Ascending aorta (tissue), 2 donors: ENCODE results near the gene ARHGEF25. TPM values are rescaled to one million over a fixed set of nuclear protein-coding genes. Genes with fewer than 3 reads are reported as not detected.

Experiments used
- DNase-seq, 2 donors: peaks; one replicate each; pipeline ENCODE4 v3.0.0-alpha.2; 2019; ENCODE audit warnings: low spot score in 2 of 2
- H3K27ac ChIP-seq, 2 donors: fragments of 200-600 bp; sonication (generic); one replicate each; pipeline ENCODE4 v1.5.1; 2016 to 2017; ENCODE audit warnings: mild to moderate bottlenecking in 1 of 2
- H3K27me3 ChIP-seq: fragments of 200-600 bp; sonication (generic); one replicate; pipeline ENCODE4 v1.5.1; 2017
- H3K36me3 ChIP-seq, 2 donors: fragments of 200-600 bp; sonication (generic); one replicate each; pipeline ENCODE4 v1.5.1; 2016
- H3K4me1 ChIP-seq, 2 donors: fragments of 200-600 bp; sonication (generic); one replicate each; pipeline ENCODE4 v1.5.1; 2016 to 2017; ENCODE audit warnings: mild to moderate bottlenecking in 1 of 2
- H3K4me3 ChIP-seq, 2 donors: fragments of 200-600 bp; sonication (generic); one replicate each; pipeline ENCODE4 v1.5.1; 2016 to 2017; ENCODE audit warnings: mild to moderate bottlenecking in 1 of 2
- H3K9me3 ChIP-seq, 2 donors: fragments of 200-600 bp; sonication (generic); one replicate each; pipeline ENCODE4 v1.5.1; 2016
- intact Hi-C: fragments of 100-400 bp; cut with DNase I; formaldehyde crosslinking; loops from one replicate; pipeline ENCODE4 v1.15.1; 2023
- total RNA-seq: library from RNA; depleted of rRNA; stranded (reverse); fragments of >200 nt; gene quantifications from one replicate; pipeline ENCODE4 v1.1.0, GENCODE V29; 2016
- TF ChIP-seq, protein P1 (sequence below), 3 experiments: fragments of 200-600 bp in 2 of 3; fragments of 450-650 bp in 1 of 3; sonication (generic) in 2 of 3; IDR thresholded peaks; one replicate each; pipeline ENCODE4 v1.5.1; 2016 to 2019; ENCODE audit warnings: antibody characterized with exemption in 3 of 3, mild to moderate bottlenecking in 1 of 3, moderate library complexity in 1 of 3

The ARHGEF25 gene
- total RNA-seq, 1 donor from 2014 or later, result 47.8 TPM

DNA sequence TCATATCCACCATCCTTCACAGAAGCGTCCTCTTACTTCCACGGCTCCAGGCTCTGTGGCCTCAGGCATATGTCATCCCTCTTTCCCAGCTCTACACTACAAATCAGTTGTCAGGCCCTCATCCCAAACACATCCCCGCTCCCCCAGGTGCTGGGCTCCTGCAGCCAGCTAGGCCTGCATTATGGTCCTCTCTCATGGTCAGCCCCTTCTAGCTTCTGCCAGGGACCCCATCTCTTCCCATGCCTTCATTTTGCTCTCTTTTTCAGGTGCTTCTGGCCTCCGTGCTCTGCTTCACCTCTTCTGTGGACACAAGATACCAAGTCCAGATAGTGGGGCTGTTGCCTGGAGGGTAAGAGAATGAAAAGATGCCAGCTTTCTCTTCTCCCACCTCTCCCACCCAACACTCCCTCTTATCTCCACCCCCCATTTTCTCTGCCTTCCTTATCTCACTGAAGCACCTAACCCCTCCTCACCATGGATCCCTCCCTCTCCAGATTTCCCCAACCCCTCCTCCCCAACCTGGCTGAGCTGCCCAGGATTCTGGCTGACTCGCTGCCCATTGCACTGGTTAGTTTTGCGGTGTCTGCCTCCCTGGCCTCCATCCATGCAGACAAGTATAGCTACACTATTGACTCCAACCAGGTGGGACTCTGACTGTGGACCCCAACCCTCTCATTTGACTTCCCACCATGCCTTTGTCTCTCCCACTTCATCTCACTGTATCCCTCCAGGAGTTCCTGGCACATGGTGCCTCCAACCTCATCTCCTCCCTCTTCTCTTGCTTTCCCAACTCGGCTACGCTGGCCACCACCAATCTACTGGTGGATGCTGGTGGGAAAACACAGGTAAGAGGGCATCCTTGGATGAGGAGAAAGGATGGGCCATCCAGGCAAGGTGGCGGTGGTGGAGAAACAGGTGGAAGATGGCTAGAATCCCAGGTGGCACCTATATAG lies 11.3 kb downstream of the ARHGEF25 start:
- DNase-seq, result no peak
- Histone ChIP-seq H3K9me3 (no peaks in the 10 kb centered on the region), H3K4me1 (peaks cover 5 to 8% of the 10 kb centered on the region in 2 donors), H3K4me3 (no peak overlapping the region), H3K27me3 (no peaks in the 10 kb centered on the region), H3K36me3 (peaks cover 6% of the 10 kb centered on the region in 2 donors), H3K27ac (no peak overlapping the region)
- TF ChIP-seq, protein P1, sequence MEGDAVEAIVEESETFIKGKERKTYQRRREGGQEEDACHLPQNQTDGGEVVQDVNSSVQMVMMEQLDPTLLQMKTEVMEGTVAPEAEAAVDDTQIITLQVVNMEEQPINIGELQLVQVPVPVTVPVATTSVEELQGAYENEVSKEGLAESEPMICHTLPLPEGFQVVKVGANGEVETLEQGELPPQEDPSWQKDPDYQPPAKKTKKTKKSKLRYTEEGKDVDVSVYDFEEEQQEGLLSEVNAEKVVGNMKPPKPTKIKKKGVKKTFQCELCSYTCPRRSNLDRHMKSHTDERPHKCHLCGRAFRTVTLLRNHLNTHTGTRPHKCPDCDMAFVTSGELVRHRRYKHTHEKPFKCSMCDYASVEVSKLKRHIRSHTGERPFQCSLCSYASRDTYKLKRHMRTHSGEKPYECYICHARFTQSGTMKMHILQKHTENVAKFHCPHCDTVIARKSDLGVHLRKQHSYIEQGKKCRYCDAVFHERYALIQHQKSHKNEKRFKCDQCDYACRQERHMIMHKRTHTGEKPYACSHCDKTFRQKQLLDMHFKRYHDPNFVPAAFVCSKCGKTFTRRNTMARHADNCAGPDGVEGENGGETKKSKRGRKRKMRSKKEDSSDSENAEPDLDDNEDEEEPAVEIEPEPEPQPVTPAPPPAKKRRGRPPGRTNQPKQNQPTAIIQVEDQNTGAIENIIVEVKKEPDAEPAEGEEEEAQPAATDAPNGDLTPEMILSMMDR (IDR thresholded peaks at IDR 0.05), result no peak
- intact Hi-C loops, result no loop called here

GRCh38 chr12:57623385-57623784 lies 12.2 kb downstream of the ARHGEF25 start:
- intact Hi-C loops, result no loop called here
- Histone ChIP-seq H3K27ac (no peak overlapping the region), H3K4me1 (peaks cover 5 to 8% of the 10 kb centered on the region in 2 donors), H3K4me3 (no peak overlapping the region), H3K9me3 (no peaks in the 10 kb centered on the region), H3K36me3 (peaks cover 6% of the 10 kb centered on the region in 2 donors), H3K27me3 (no peaks in the 10 kb centered on the region)
- no peak for DNase-seq
- TF ChIP-seq, protein P1 (IDR thresholded peaks at IDR 0.05), result no peak

DNA sequence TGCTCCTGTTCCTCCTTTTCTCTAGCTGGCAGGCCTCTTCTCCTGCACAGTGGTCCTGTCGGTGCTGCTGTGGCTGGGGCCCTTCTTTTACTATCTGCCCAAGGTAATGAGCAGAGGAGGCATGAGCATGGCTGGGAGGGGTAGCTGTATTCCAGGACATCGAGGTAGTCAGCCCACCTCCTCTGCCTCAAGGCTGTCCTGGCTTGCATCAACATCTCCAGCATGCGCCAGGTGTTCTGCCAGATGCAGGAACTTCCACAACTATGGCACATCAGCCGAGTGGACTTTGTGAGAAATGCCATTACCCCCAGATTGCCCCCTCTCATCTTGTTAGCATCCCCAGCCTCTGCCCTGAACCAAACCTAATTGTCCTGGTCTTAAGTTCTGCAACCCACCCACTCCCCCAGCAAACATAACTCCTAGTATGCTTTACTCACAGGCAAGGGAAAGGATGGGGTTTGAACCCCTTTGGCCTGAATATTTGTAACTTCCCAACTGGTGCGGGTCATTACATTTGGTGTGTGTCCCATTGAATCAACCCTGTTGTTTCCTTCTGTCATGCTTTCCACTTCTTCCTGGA lies 12.7 kb downstream of the ARHGEF25 start:
- no peaks in the 10 kb centered on the region for H3K9me3 ChIP-seq
- H3K4me1 ChIP-seq, result peaks cover 5 to 8% of the 10 kb centered on the region in 2 donors
- no peak overlapping the region for H3K27ac ChIP-seq
- H3K4me3 ChIP-seq, result no peak overlapping the region
- peaks cover 6% of the 10 kb centered on the region in 2 donors for H3K36me3 ChIP-seq
- TF ChIP-seq, protein P1 (IDR thresholded peaks at IDR 0.05), result no peak
- no peak for DNase-seq
- intact Hi-C loops, result no loop called here
- no peaks in the 10 kb centered on the region for H3K27me3 ChIP-seq

DNA sequence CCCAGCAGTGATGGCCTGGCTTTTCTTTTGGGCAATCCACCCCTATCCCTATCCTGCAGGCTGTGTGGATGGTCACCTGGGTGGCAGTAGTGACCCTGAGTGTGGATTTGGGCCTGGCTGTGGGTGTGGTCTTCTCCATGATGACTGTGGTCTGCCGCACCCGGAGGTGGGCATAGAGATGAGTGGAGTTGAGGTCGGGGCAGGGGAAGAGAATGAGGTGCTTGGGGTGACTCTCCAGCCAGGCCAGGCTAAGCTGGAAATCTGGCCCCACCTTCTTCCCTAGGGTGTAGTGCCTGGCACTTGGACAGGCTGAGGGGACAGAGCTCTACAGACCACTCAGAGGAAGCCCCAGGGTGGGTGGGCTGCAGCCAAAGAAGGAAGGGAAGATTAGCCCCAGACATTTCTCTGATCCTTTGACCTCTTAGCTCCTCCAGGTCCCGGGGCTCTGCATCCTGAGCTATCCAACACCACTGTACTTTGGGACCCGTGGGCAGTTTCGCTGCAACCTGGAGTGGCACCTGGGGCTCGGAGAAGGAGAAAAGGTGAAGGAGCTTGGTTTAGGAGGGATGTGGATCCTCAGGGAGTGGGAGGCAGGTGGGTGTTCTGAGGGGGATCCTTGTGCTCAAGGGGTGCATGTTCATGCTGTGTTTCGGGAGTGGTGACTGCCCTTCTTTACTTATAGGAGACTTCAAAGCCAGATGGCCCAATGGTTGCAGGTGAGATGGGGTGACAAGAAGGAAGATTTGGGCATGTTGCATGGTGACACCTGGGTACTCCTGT lies 13.4 kb downstream of the ARHGEF25 start:
- DNase-seq, result no peak
- Histone ChIP-seq H3K9me3 (no peaks in the 10 kb centered on the region), H3K36me3 (peaks cover 6% of the 10 kb centered on the region in 2 donors), H3K4me1 (peaks cover 5 to 8% of the 10 kb centered on the region in 2 donors), H3K27me3 (no peaks in the 10 kb centered on the region), H3K27ac (no peak overlapping the region), H3K4me3 (no peak overlapping the region)
- intact Hi-C loops, result no loop called here
- TF ChIP-seq, protein P1 (IDR thresholded peaks at IDR 0.05), result no peak

DNA sequence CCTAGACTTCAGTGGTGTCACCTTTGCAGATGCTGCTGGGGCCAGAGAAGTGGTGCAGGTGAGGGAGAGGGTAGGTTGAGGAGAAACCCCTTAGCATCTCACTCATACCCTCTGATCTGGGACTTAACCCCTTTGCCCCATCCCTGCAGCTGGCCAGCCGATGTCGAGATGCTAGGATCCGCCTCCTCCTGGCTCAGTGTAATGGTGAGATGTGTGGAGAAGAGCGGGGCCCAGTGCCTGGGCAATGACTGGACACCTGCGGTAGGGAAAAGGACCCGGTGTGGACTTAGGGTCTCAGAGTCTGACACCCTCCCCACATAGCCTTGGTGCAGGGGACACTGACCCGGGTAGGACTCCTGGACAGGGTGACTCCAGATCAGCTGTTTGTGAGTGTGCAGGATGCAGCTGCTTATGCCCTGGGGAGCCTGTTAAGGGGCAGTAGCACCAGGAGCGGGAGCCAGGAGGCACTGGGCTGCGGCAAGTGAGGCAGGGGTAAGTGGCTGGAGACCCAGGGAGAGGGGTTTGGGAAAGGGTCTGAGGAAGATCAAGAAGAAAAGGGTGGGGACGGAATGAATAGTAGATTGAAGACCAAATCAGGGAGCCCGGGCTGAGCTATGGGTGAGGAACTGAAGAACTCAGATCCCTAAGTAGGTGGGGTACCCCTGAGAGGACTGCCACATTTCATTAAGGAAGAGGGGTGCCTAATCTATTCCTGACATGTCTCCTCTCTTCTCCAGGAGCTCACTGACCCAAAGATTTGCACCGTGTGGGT lies 14.2 kb downstream of the ARHGEF25 start:
- intact Hi-C loops, result no loop called here
- TF ChIP-seq, protein P1 (IDR thresholded peaks at IDR 0.05), result no peak
- Histone ChIP-seq H3K36me3 (peaks cover 6% of the 10 kb centered on the region in 2 donors), H3K9me3 (no peaks in the 10 kb centered on the region), H3K4me1 (peaks cover 5 to 8% of the 10 kb centered on the region in 2 donors), H3K27me3 (no peaks in the 10 kb centered on the region), H3K27ac (no peak overlapping the region), H3K4me3 (no peak overlapping the region)
- no peak for DNase-seq
